GM19452 (cell line): ENCODE measurements around the gene CDC27.
"Not testable (repeated sequence)": the region's sequence is repeated elsewhere in the genome, so short reads cannot be mapped to it uniquely, and the experiment has no call there.

Experiments used
- ATAC-seq: cut with Tn5 transposase; IDR thresholded peaks from one replicate; pipeline ENCODE4 v1.9.1; 2021; ENCODE audit not compliant: unreplicated experiment

The CDC27 gene

GRCh38 chr17:47145351-47145750 lies 43.7 kb downstream of the CDC27 start:
- no peak for ATAC-seq

GRCh38 chr17:47135235-47135634 lies 53.9 kb downstream of the CDC27 start:
- no peak for ATAC-seq

GRCh38 chr17:47134354-47134753 lies 54.7 kb downstream of the CDC27 start:
- not testable (repeated sequence) for ATAC-seq

DNA sequence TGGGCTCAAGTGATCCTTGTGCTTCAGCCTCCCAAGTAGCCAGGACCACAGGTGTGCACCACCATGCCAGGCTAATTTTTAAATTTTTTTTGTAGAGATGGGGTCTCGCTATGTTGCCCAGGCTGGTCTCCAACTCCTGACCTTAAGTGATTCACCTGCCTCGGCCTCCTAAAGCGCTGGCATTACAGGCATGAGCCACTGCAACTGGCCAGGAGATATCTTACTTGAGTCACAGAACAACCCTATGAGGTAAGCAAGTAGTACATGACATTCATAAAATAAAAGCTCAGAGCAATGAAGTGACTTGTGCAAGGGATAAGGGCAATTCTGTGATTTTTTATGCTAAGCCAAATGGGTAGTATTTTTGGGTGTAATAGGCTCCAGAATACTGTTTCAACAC lies 57.3 kb downstream of the CDC27 start:
- no peak for ATAC-seq

DNA sequence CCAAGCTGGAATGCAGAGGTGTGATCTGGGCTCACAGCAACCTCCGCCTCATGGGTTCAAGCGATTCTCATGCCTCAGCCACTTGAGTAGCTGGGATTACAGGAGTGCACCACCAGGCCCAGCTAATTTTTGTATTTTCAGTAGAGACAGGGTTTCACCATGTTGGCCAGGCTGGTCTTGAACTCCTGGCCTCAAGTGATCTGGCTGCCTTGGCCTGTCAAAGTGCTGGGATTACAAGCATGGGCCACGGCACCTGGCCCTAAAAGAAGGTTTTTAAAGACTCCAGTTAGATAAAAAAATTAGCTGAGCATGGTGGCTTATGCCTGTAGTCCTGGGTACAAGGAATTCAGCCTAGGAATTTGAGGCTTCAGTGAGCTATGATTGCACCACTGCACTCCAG lies 62.3 kb downstream of the CDC27 start:
- not testable (repeated sequence) for ATAC-seq

GRCh38 chr17:47123262-47123661 lies 65.8 kb downstream of the CDC27 start:
- not testable (repeated sequence) for ATAC-seq

- ATAC-seq: no peak
These were observed 68.5 kb downstream of the CDC27 start for GRCh38 chr17:47120521-47121095.

DNA sequence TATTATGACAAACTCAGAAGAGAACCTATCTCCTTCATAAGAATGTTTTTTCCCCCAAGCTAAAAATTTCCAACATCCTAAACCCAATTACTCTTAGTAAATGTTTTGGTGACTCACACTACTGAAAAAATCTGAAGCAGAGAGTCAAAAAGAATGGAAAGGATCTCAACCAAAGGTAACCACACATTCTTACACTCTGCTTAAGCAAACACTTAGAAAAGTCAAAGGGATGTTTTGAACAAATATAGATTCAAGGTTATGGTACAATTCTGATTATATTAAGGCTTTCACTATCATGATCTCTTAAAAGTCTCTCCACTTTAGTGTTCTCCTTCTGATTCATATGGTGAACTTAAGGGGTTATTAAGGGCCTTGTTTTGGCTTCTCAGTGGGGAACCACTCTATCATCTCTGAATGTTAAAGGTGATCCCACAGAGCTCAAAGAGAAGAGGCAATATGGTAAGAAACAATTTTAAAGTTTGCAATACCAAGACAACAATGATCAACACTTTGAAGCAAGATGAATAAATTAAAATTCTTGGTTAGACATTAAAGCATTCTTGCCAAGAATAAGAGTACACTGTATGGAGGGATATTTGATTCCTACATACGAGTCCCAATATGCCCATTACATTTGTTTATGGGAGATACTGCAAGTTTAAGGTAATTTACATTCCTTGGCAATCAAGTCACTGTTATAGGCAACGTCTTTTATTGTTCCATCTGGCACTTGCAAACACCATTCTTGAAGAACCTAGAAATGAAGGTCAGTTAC lies 69.2 kb downstream of the CDC27 start:
- no peak for ATAC-seq

GRCh38 chr17:47117386-47117785 lies 71.7 kb downstream of the CDC27 start:
- no peak for ATAC-seq

- ATAC-seq: no peak
These were observed 83.0 kb downstream of the CDC27 start for GRCh38 chr17:47106130-47106529.

DNA sequence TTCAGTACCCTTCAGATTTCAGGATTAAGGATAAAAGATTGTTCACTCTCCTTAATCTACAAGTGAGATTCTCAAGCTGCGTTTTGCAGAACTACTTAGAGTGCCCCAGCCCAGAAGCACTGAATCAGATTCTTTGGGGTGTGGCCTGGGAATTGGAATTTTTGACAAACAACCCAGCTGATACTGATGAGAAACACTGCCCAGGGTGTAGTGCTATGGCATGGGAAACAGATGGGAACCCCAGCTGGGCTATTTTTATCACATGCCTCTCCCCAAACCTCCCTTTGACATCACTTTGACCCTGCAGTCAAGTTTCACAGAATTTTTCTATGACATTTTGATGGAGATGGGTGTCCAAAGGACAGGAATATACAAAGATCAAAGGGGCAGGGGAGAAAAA lies 83.8 kb downstream of the CDC27 start:
- not testable (repeated sequence) for ATAC-seq

DNA sequence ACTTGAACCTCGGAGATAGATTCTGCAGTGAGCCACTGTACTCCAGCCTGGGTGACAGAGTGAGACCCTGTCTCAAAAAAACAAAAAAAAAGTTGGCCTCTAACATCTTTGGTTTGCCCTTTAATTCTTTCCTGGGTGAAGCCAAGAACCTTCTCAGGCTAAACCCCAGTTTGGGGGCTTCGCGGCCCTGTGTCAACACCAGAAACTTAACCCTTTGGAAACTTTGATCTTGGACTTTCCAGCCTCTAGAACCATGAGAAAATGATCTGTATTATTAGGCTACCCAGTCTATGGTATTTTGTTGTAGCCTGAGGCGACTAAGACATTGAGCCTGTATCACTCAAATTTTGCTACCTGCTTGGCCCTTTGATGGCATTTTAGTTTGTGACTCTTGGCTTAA lies 86.2 kb downstream of the CDC27 start:
- no peak for ATAC-seq

GRCh38 chr17:47099987-47100711 lies 88.9 kb downstream of the CDC27 start:
- ATAC-seq: peak; percentile 95

DNA sequence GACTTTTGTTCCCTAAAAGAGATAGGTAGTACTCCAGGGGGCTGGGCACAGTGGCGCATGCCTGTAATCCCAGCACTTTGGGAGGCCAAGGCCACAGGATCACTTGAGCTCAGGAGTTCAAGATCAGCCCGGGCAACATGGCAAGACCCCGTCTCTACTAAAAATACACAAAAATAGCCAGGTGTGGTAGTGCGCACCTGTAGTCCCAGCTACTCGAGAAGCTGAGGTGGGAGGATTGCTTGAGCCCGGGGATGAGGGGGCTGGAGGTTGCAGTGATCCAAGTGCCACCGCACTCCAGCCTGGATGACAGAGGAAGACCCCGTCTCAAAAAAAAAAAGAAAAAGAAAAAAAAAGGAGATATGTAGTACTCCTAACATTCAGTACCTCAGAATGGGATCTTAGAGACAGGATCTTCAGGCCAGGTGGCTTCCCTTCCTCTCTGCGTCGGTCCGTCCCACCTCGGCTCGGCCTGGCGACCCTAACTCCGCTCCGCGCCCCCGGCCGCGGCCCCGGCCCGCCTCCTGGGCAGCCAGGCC lies 89.6 kb downstream of the CDC27 start:
- ATAC-seq: peak; percentile 23

GRCh38 chr17:47096343-47096742 lies 92.8 kb downstream of the CDC27 start:
- no peak for ATAC-seq

GRCh38 chr17:47095268-47095667 lies 93.8 kb downstream of the CDC27 start:
- no peak for ATAC-seq

DNA sequence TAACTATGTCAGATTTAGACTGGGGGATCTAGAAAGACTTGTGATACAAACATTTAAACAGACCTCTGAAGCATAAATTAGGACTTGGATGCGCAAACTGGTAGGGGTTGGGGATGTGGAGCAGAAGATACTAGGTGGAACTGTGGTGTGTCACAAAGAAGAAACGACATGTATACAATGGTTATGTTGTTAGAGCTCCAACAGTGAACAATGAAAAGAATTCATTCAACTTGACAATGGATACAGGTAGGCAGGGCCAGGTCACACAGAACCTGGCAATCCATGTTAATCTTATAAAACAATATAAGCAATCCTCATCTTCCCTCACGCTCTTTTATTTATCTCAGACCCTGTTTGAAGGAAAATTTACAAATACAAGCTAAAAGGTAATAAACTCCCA lies 102.0 kb downstream of the CDC27 start:
- no peak for ATAC-seq

GRCh38 chr17:47085736-47086135 lies 103.4 kb downstream of the CDC27 start:
- no peak for ATAC-seq

DNA sequence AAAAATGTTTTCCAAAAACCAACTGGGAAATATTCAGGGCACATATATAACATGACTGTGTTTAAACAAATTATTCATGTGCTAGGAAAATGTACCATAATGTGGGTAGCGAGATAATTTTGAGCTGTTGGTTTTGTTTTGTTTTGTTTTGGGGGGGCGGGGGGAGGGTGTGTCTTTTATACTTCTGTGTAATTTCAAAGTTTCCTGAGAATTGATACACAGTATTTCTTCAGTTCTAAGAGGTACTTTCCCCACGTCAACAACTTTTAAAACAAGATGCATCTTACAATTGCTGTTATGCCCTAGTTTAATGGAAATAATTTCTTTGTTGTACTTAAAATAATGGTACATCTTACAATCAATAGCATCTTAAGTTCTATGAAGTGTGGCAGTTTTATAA lies 110.3 kb downstream of the CDC27 start:
- ATAC-seq: no peak

DNA sequence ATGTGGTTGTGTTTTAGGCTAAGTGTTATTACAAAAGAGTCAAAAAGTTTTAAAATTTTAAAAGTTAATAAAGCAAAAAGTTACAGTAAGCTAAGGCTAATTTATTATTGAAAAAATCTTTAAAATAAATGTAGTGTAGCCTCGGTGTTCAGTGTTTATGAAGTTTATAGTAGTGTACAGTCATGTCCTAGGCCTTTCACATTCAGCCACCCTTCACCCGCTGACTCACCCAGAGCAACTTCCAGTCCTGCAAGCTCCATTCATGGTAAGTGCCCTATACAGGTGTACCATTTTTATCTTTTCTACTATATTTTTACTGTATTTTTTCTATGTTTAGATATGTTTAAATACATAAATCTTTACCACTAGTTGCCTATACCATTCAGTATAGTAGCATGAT lies 111.5 kb downstream of the CDC27 start:
- no peak for ATAC-seq

GRCh38 chr17:47076171-47076570 lies 112.9 kb downstream of the CDC27 start:
- no peak for ATAC-seq

- ATAC-seq: not testable (repeated sequence)
These were observed 114.7 kb downstream of the CDC27 start for GRCh38 chr17:47074361-47074760.
